ENCODE measurements around the gene ZNF529. TPM values are rescaled to one million over a fixed set of nuclear protein-coding genes. Genes with fewer than 3 reads are reported as not detected.

Gene ZNF529
- total and polyA plus RNA-seq, 2 of the 13 experiments (the other 11 are each of a cell fraction or from before 2014, with no cell fraction given) = 9.3 to 10.6 TPM

DNA sequence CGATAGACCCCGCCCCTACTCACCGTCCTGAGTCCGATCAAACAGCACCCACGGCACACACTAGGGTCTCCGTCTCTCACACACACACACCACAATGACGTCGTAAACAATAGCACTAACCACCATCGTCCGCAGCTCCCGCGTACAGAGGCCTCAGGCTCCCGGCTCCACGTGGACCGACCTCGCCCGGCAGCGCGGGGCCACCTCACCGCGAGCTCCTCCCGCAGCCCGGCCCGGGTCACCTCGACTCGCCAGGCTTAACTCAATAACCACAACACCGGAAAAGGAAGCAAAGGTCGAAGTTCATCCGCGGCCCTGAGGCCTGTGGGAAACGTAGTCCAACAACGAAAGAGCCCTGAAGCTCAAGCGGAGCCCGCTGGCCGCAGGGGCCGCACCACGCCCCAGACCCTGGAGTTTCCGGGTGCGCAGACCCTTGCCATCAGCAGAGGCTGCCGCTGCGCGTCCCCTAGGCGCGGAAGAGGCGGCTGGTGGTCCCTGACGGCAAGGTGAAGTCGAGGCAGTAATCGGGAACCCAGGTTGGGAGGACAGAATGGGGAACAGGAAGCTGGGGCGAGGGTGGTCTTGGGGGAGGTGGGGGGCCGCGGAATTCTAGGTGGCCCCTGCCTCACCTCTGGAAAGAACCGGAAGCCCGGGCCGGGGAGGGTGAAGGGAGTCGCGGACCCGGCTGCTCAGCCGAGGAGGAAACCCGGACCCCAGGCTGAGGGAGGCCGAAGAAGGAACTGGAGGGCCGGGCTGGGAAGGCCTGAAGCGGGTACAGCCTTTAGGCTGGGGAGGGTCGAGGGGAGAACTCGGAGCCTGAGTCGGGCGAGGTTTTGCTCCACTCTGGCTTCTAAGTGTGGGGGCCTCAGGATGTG lies at the start of gene ZNF529 (continued):
- TF ChIP-seq ZNF547 (CRISPR knock-in tag; IDR thresholded peaks at IDR 0.05) (peak; percentile 75), SMAD9 (CRISPR knock-in tag; IDR thresholded peaks at IDR 0.05) (no peak), NCOR1 (IDR thresholded peaks at IDR 0.05; ENCODE audit: borderline replicate concordance, low read length) (peak; percentile 84; the same call in 1 of the 2 replicates), DBP (CRISPR knock-in tag; IDR thresholded peaks at IDR 0.05; ENCODE audit: not compliant biosample characterization) (peak; percentile 43), MAFG (CRISPR knock-in tag; IDR thresholded peaks at IDR 0.05) (no peak), ZNF33A (CRISPR knock-in tag; IDR thresholded peaks at IDR 0.05; ENCODE audit: borderline replicate concordance) (no peak), NAIF1 (CRISPR knock-in tag; IDR thresholded peaks at IDR 0.05; ENCODE audit: borderline replicate concordance) (peak; percentile 85; the same call in 1 of the 2 replicates), ZBTB8A (CRISPR knock-in tag; IDR thresholded peaks at IDR 0.05; ENCODE audit: borderline replicate concordance, low read depth) (no peak), ZFP1 (CRISPR knock-in tag; IDR thresholded peaks at IDR 0.05) (peak; percentile 53; the same call in 1 of the 2 replicates), FIP1L1 (IDR thresholded peaks at IDR 0.05; ENCODE audit: borderline replicate concordance, insufficient read depth, low read depth, low read length) (no peak), ZNF792 (CRISPR knock-in tag; IDR thresholded peaks at IDR 0.05) (peak; percentile 79), YEATS4 (CRISPR knock-in tag; IDR thresholded peaks at IDR 0.05; ENCODE audit: borderline replicate concordance) (peak; percentile 86; the same call in 1 of the 2 replicates), CSRNP2 (CRISPR knock-in tag; conservative IDR thresholded peaks at IDR 0.05; ENCODE audit: low read depth) (no peak), ZBED4 (CRISPR knock-in tag; IDR thresholded peaks at IDR 0.05; ENCODE audit: borderline replicate concordance) (peak; percentile 67; the same call in 1 of the 2 replicates)
- TF ChIP-seq, protein P1, sequence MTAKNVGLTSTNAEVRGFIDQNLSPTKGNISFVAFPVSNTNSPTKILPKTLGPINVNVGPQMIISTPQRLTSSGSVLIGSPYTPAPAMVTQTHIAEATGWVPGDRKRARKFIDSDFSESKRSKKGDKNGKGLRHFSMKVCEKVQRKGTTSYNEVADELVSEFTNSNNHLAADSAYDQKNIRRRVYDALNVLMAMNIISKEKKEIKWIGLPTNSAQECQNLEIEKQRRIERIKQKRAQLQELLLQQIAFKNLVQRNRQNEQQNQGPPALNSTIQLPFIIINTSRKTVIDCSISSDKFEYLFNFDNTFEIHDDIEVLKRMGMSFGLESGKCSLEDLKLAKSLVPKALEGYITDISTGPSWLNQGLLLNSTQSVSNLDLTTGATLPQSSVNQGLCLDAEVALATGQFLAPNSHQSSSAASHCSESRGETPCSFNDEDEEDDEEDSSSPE (CRISPR knock-in tag; IDR thresholded peaks at IDR 0.05) = peak; percentile 61
- TF ChIP-seq, protein P2, sequence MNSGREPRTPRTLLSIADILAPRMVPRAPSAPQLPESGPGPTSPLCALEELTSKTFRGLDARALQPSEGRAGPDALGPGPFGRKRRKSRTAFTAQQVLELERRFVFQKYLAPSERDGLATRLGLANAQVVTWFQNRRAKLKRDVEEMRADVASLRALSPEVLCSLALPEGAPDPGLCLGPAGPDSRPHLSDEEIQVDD (CRISPR knock-in tag; IDR thresholded peaks at IDR 0.05; ENCODE audit: borderline replicate concordance) = peak; percentile 73; the same call in 1 of the 2 replicates
- TF ChIP-seq, protein P3, sequence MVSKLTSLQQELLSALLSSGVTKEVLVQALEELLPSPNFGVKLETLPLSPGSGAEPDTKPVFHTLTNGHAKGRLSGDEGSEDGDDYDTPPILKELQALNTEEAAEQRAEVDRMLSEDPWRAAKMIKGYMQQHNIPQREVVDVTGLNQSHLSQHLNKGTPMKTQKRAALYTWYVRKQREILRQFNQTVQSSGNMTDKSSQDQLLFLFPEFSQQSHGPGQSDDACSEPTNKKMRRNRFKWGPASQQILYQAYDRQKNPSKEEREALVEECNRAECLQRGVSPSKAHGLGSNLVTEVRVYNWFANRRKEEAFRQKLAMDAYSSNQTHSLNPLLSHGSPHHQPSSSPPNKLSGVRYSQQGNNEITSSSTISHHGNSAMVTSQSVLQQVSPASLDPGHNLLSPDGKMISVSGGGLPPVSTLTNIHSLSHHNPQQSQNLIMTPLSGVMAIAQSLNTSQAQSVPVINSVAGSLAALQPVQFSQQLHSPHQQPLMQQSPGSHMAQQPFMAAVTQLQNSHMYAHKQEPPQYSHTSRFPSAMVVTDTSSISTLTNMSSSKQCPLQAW (CRISPR knock-in tag; IDR thresholded peaks at IDR 0.05) = peak; percentile 93

All from HepG2 (cell line).